Vagina (tissue), 2 donors: ENCODE measurements around the gene CCDC102A. TPM values are rescaled to one million over a fixed set of nuclear protein-coding genes. Genes with fewer than 3 reads are reported as not detected.

Source experiments
- DNase-seq, 2 donors: peaks; one replicate each; pipeline ENCODE4 v3.0.0-alpha.2; 2017; ENCODE audit errors: extremely low spot score in 2 of 2
- H3K27ac ChIP-seq: fragments of 200-600 bp; sonication (generic); one replicate; pipeline ENCODE4 v1.5.1; 2019
- H3K27me3 ChIP-seq: fragments of 200-600 bp; sonication (generic); one replicate; pipeline ENCODE4 v1.5.1; 2019
- H3K36me3 ChIP-seq, 2 donors: fragments of 200-600 bp; sonication (generic); one replicate each; pipeline ENCODE4 v1.5.1; 2017 to 2019
- H3K4me1 ChIP-seq: fragments of 200-600 bp; sonication (generic); one replicate; pipeline ENCODE4 v1.5.1; 2019
- H3K4me3 ChIP-seq, 2 donors: fragments of 200-600 bp; sonication (generic); 1 replicate in 1 of 2; 2 replicates in 1 of 2; pipeline ENCODE4 v1.5.1; 2016 to 2019
- H3K9me3 ChIP-seq: fragments of 200-600 bp; sonication (generic); one replicate; pipeline ENCODE4 v1.5.1; 2019
- POLR2A ChIP-seq, 2 donors: fragments of 450-650 bp; IDR thresholded peaks; one replicate each; pipeline ENCODE4 v1.6.1; 2017; ENCODE audit warnings: antibody characterized with exemption in 2 of 2, mild to moderate bottlenecking in 2 of 2, moderate library complexity in 2 of 2
- POLR2AphosphoS5 ChIP-seq, 2 donors: sonication (generic); formaldehyde crosslinking; IDR thresholded peaks; one replicate each; pipeline ENCODE4 v1.9.0; 2017; ENCODE audit warnings: antibody characterized with exemption in 2 of 2, mild to moderate bottlenecking in 2 of 2, low read depth in 1 of 2; ENCODE audit not compliant: insufficient read depth in 1 of 2
- intact Hi-C: fragments of 100-400 bp; cut with DNase I; formaldehyde crosslinking; loops from one replicate; pipeline ENCODE4 v1.15.1; 2023
- total RNA-seq: library from RNA; depleted of rRNA; stranded (reverse); fragments of >200 nt; gene quantifications from one replicate; pipeline ENCODE4 v1.2.3, GENCODE V29; 2016
- TF ChIP-seq, protein P1 (sequence below), 3 experiments: fragments of 450-650 bp in 2 of 3; fragments of 200-600 bp in 1 of 3; sonication (generic) in 1 of 3; IDR thresholded peaks; one replicate each; pipeline ENCODE4 v1.5.1; 2017 to 2019; ENCODE audit warnings: antibody characterized with exemption in 3 of 3, mild to moderate bottlenecking in 2 of 3, moderate library complexity in 2 of 3

The CCDC102A gene
- total RNA-seq, 1 donor from 2014 or later, result 22.1 TPM

DNA sequence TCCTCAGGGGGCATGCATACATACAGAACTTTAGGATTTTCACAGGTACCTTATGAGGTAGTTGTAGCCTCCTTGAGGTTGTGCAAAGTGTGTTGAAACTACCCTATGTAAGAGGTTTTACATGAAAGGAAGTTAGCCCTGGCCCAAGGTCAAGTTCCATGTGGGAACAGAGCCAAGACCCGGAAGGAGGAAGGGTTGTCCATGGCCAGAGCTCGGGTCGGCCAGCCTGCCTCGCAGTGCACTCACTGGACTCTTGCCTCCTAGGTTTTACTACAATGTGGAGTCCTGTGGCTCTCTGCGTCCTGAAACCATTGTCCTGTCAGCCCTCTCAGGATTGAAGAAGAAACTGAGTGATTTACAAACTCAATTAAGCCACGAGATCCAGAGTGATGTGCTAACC, 65.7 kb downstream of the CCDC102A start:
- peaks cover 31% of the 10 kb centered on the region for H3K4me1 ChIP-seq
- intact Hi-C loops, result no loop called here
- no peak for DNase-seq
- H3K27ac ChIP-seq, result no peak overlapping the region
- H3K36me3 ChIP-seq, result peaks cover 0 to 59% of the 10 kb centered on the region in 2 donors
- TF ChIP-seq POLR2A (IDR thresholded peaks at IDR 0.05), result no peak
- TF ChIP-seq POLR2AphosphoS5 (IDR thresholded peaks at IDR 0.05; ENCODE audit: insufficient read depth in 1 of 2, low read depth in 1 of 2), result no peak
- TF ChIP-seq, protein P1, sequence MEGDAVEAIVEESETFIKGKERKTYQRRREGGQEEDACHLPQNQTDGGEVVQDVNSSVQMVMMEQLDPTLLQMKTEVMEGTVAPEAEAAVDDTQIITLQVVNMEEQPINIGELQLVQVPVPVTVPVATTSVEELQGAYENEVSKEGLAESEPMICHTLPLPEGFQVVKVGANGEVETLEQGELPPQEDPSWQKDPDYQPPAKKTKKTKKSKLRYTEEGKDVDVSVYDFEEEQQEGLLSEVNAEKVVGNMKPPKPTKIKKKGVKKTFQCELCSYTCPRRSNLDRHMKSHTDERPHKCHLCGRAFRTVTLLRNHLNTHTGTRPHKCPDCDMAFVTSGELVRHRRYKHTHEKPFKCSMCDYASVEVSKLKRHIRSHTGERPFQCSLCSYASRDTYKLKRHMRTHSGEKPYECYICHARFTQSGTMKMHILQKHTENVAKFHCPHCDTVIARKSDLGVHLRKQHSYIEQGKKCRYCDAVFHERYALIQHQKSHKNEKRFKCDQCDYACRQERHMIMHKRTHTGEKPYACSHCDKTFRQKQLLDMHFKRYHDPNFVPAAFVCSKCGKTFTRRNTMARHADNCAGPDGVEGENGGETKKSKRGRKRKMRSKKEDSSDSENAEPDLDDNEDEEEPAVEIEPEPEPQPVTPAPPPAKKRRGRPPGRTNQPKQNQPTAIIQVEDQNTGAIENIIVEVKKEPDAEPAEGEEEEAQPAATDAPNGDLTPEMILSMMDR (IDR thresholded peaks at IDR 0.05), result no peak
- no peaks in the 10 kb centered on the region for H3K27me3 ChIP-seq
- no peaks in the 10 kb centered on the region for H3K9me3 ChIP-seq
- no peak overlapping the region for H3K4me3 ChIP-seq

DNA sequence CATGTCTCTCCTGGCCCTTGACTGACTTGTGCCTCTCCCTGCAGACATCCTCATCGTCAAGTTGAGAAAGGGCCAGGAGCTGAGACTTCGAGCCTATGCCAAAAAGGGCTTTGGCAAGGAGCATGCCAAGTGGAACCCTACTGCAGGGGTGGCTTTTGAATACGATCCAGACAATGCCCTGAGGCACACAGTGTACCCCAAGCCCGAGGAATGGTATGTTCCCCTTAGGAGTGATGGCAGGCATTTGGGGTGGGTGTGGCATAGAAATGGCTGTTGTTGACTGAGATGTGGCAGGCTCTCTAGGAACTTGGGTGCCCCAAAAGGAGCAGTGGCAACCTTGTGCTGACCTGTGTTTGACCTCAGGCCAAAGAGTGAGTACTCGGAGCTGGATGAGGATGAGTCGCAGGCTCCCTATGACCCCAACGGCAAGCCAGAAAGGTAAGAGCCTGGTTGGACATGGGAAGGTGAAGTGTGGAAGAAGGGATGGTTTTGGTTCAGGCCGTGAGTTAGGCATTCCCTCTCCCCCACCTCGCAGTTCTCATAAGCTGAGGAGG, 66.4 kb downstream of the CCDC102A start:
- no peak overlapping the region for H3K27ac ChIP-seq
- H3K4me3 ChIP-seq, result no peak overlapping the region
- no peaks in the 10 kb centered on the region for H3K27me3 ChIP-seq
- H3K9me3 ChIP-seq, result no peaks in the 10 kb centered on the region
- no peak for DNase-seq
- intact Hi-C loops, result no loop called here
- TF ChIP-seq POLR2A (IDR thresholded peaks at IDR 0.05) (no peak), POLR2AphosphoS5 (IDR thresholded peaks at IDR 0.05; ENCODE audit: insufficient read depth in 1 of 2, low read depth in 1 of 2) (no peak)
- TF ChIP-seq, protein P1 (IDR thresholded peaks at IDR 0.05), result no peak
- H3K36me3 ChIP-seq, result peaks cover 0 to 64% of the 10 kb centered on the region in 2 donors
- H3K4me1 ChIP-seq, result peaks cover 34% of the 10 kb centered on the region

DNA sequence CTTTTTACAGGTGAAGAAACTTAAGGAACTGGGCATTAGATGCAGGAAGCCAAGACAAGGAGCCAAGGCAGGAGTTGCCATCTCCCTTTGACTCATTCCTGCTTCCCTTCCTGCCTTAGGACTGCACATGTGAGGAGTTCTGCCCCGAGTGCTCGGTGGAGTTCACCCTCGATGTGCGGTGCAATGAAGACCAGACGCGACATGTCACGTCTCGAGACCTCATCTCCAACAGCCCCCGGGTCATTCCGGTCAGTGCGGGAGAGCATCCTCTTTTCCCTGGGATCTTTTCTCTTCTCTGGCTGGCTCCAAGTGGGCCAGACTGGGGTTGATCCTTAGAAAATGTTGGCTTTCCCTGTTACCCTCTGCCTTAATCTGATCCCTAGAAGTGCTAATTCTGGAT, 67.3 kb downstream of the CCDC102A start:
- H3K4me1 ChIP-seq, result peaks cover 43% of the 10 kb centered on the region
- intact Hi-C loops, result no loop called here
- no peaks in the 10 kb centered on the region for H3K27me3 ChIP-seq
- H3K27ac ChIP-seq, result no peak overlapping the region
- TF ChIP-seq POLR2A (IDR thresholded peaks at IDR 0.05) (no peak), POLR2AphosphoS5 (IDR thresholded peaks at IDR 0.05; ENCODE audit: insufficient read depth in 1 of 2, low read depth in 1 of 2) (no peak)
- TF ChIP-seq, protein P1 (IDR thresholded peaks at IDR 0.05), result no peak
- peaks cover 0 to 73% of the 10 kb centered on the region in 2 donors for H3K36me3 ChIP-seq
- H3K9me3 ChIP-seq, result no peaks in the 10 kb centered on the region
- no peak for DNase-seq
- H3K4me3 ChIP-seq, result no peak overlapping the region

DNA sequence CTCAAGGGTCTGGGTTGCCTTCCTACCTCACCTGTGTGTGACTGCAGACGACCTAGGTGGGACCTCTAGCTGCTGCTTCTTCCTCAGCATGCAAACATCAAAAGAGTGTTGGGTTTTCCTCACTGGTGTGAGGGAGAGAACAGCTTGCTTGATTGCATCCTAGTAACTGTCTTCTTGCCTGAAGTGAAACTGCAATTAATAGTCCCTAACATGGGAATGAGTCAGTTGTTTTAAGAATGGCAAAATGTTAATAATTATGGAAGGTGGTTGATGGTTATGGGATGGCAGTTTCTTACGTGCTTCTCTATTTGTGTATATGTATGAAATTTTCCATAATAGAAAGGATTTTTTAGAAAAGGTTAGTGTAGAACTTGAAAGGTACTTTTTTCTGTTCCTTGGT, 68.0 kb downstream of the CCDC102A start:
- DNase-seq, result no peak
- no peak overlapping the region for H3K4me3 ChIP-seq
- TF ChIP-seq POLR2A (IDR thresholded peaks at IDR 0.05) (no peak), POLR2AphosphoS5 (IDR thresholded peaks at IDR 0.05; ENCODE audit: insufficient read depth in 1 of 2, low read depth in 1 of 2) (no peak)
- TF ChIP-seq, protein P1 (IDR thresholded peaks at IDR 0.05), result no peak
- no peaks in the 10 kb centered on the region for H3K9me3 ChIP-seq
- intact Hi-C loops, result no loop called here
- peaks cover 50% of the 10 kb centered on the region for H3K4me1 ChIP-seq
- peaks cover 0 to 70% of the 10 kb centered on the region in 2 donors for H3K36me3 ChIP-seq
- H3K27ac ChIP-seq, result no peak overlapping the region
- H3K27me3 ChIP-seq, result no peaks in the 10 kb centered on the region

DNA sequence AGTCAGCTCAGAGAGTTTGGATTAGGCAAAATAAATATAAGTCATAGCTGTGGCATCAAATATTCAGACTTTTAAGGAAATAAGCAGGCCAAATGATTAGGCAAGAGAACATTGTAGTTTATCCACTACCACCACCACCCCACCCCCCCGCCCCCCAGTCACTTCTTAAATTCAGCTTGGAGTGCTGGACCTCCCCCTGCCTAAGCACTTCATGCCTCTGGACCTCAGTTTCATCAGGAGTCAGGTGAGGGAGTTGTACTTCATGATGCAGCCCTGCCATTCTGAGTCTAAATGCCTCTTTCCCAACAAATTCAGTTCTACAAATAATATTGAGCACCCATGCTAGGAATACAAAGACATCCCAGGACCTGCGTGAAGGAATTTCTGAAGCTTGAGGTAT, 71.8 kb downstream of the CCDC102A start:
- no peak overlapping the region for H3K4me3 ChIP-seq
- H3K27ac ChIP-seq, result no peak overlapping the region
- DNase-seq, result no peak
- H3K4me1 ChIP-seq, result peaks cover 25% of the 10 kb centered on the region
- no peaks in the 10 kb centered on the region for H3K9me3 ChIP-seq
- intact Hi-C loops, result loop anchor here (5.0 kb wide), 1 partner anchor 53 kb away; no protein-coding TSS in a partner anchor
- H3K36me3 ChIP-seq, result peaks cover 0 to 53% of the 10 kb centered on the region in 2 donors
- no peaks in the 10 kb centered on the region for H3K27me3 ChIP-seq
- TF ChIP-seq, protein P1 (IDR thresholded peaks at IDR 0.05), result no peak
- TF ChIP-seq POLR2AphosphoS5 (IDR thresholded peaks at IDR 0.05; ENCODE audit: insufficient read depth in 1 of 2, low read depth in 1 of 2) (no peak), POLR2A (IDR thresholded peaks at IDR 0.05) (no peak)
